ENCODE measurements around the gene APOF. TPM values are rescaled to one million over a fixed set of nuclear protein-coding genes. Genes with fewer than 3 reads are reported as not detected.
"Not testable (repeated sequence)": the region's sequence is repeated elsewhere in the genome, so short reads cannot be mapped to it uniquely, and the experiment has no call there.

APOF gene, protein sequence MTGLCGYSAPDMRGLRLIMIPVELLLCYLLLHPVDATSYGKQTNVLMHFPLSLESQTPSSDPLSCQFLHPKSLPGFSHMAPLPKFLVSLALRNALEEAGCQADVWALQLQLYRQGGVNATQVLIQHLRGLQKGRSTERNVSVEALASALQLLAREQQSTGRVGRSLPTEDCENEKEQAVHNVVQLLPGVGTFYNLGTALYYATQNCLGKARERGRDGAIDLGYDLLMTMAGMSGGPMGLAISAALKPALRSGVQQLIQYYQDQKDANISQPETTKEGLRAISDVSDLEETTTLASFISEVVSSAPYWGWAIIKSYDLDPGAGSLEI
- total RNA-seq = not detected

DNA sequence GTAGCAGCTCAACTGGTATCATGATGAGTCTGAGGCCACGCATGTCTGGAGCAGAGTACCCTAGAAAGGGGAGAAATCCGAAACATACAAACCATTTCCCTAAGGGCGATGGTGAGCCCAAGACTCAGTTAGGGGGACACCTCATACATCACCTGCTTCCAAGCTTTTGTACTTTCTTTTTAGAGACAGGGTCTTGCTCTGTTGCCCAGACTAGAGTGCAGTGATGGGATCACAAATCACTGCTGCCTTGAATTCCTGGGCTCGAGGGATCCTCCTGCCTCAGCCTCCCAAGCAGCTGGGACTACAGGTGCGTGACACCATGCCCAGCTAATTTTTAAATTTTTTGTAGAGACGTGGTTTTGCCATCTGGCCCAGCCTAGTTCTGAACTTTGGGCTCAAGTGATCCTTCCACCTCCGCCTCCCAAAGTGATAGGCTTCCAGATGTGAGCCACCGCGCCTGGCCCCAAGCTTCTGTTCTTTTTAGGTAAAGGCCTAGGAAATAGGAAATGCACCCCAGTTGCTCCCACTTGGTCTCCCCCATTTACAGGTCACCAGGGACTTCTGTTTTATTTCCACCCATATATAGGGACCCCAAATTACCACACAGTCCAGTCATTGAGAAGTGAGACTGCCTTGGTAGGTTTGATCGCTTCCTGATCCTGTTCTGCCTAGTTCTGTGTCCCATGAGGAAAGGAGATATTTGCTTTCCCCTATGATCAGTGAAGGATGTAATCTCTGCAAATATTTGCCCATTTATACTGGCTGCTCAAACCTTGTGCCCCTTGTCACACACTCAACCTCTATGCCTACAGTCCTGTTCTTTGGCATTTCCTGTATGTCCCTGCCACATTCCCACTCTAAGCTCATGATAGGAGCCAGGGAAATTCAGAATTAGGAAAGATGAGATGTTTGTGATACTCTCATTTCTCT is at the start of gene APOF:
APOF (minus strand) TSS at position 728 of the 930 bp plus-strand sequence; CDS start at position 616, 112 bp downstream.
- no peak for DNase-seq

DNA sequence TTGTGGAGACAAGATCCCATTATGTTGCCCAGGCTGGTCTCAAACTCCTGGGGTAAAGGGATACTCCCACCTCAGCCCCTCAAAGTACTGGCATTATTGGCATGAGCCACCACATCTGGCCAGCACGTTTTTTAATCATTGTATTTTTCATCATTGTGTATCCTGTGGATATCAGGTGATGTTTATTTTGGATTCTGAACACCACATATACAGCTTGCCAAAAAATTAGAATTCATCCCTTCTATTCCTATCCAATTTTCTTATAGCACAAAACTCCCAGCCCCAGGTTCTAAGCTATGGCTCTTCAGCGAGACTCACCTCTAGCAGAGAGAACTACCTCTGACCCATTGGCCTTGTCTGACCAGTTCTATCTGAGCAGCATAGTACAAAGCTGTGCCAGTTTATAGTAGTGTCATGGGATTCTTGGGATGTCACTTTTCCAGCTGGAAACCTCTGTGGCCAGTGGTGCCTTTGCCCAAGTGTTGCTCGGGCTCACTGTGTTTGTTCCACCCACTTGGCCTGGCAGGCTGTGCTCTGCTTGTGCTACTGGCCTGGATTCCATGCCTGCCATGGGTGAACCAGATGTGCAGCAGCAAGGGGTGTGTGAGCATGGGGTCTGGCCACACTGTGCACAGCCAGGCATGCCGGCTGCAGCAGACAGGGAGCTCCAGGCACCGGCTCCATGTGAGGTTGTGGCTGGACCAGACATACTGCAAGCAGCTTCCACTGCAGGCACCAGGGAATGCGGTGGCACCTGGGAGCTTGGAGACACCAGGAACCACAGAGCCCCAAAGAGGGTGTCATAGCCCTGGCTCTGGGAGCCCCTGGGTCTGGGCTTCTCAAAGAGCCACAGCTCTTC is 49.4 kb upstream of the APOF start:
- no peak for DNase-seq

DNA sequence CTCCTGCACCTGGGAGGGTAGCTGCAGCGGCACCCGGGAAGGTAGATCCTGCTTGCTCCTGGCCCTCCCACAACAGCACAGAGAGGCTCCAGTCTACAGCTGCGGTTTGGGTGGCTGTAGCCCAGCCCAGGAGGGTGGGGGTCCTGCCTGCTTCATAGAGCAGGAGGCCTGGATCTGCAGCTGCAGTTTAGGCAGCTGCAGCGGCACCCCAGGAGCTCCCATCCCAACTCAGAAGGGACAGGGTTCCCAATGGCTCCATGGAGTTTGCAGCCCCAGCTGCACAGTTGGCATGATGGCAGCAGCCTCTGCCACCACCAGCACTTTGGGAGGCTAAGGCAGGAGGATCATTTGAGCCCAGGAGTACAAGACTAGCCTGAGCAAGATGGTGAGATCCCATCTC is 48.1 kb upstream of the APOF start:
- DNase-seq = no peak

DNA sequence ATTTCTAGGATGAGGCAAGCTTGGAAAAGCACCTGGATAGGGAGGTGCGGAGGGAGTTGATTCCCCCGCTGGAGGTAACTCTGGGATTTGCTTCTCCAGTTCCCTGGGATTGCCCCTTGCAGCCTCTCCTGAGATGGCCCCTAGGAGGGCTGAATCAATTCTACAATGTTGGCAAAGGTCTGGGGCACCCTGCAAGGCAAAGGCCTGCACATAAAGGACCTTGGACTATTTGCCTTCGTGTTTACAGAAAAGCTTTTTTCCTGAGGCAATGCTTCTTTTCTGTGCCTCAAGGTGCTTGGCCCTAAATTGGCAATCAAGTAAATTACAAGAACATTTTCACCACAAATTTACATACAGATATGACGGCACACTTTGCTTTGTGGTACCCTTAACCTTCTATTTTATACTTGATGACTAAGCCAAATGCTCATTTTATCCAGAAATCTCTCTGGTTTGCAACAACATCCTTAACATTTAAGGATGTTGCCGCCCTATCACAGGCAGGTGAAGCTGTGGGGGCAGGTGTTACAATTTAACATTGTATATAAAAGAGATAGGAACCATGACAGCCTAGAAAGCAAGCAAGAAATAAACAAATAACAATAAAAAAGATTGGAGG is 46.3 kb upstream of the APOF start:
- no peak for DNase-seq

DNA sequence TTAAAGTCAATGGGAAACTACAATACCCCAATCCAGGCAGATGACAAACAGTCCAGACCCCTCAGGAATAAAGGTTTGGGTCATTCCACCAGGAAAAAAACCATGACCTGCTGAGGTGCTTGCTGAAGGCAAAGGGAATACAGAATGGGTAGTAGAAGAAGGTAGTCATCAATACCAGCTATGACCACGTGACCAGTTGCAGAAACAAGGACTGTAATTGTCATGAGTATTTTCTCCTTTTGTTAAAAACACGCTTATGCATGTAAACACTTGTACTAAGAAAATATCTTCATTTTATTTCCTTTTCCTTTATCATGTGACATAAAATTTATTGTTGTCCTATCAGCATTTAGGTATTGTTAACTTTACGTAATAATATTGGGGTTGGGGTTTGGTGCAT is 41.6 kb upstream of the APOF start:
- DNase-seq = not testable (repeated sequence)

DNA sequence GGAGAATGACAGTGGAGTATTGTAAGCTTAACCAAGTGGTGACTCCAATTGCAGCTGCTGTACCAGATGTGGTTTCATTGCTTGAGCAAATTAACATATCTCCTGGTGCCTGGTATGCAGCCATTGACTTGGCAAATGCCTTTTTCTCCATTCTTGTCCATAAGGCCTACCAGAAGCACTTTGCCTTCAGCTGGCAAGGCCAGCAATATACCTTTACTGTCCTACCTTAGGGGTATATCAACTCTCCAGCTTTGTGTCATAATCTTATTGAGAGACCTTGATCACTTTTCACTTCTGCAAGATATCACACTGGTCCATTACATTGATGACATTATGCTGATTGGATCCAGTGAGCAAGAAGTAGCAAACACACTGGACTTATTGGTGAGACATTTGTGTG is 39.0 kb upstream of the APOF start:
- not testable (repeated sequence) for DNase-seq

DNA sequence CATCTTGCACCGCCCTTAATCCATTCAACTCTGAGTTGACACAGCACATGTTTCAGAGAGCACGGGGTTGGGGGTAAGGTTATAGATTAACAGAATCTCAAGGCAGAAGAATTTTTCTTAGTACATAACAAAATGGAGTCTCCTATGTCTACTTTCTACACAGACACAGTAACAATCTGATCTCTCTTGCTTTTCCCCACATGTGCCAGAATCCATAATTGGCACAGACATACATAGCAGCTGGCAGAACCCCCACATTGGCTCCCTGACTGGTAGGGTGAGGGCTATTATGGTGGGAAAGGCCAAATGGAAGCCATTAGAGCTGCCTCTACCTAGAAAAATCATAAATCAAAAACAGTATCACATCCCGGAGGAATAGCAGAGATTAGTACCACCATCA is 38.5 kb upstream of the APOF start:
- not testable (repeated sequence) for DNase-seq

DNA sequence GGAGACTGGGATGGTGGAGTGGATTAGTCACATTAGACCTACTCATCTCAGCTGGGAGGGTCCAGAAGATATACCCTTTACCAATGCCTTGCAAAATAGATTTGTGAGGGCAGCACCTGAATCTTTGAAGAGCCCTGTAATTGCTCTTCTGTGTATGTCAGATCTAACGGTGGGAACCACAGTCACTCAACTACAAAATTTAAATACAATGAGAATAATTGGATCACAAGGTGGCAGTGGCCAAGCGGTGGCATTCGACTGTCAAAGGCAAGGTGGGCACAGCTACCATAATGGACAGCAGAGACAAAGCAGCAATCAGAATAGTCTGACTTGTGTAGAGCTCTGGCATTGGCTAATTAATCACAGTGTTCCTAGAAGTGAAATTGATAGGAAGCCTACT is 36.8 kb upstream of the APOF start:
- not testable (repeated sequence) for DNase-seq

DNA sequence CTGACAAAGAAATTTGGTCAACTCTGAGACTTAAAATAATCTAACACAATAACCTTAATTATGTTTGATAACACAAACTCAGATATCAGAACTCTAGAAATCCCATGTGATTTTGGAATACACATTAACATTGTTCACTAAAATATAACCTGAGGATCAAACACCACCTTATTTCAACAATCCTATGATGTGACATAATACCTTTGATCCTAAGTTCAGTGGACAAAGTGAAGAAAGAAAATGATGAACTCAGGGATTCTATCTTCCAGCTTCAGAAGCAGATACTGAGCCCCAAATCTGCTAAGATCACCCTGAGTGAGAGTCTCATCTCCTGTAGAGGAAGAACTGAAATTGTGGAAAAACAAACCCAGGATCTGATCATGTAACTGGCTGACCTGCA is 35.7 kb upstream of the APOF start:
- no peak for DNase-seq

DNA sequence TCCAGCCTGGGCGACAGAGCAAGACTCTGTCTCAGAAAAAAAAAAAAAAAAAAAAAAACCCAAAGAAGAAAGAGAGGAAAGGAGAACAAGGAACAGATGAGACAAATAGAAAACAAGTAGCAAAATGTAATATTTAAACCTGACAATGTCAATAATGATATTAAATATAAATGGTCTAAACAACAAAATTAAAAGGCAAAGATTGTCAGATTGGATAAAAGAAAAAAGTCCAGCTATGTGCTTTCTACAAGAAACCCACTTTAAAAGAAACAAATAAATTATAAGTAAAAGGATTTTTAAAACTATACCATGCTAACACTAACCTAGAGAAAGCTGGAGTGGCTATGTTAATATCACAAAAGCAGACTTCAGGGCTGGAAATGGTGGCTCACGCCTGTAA is 29.7 kb upstream of the APOF start:
- DNase-seq = no peak

DNA sequence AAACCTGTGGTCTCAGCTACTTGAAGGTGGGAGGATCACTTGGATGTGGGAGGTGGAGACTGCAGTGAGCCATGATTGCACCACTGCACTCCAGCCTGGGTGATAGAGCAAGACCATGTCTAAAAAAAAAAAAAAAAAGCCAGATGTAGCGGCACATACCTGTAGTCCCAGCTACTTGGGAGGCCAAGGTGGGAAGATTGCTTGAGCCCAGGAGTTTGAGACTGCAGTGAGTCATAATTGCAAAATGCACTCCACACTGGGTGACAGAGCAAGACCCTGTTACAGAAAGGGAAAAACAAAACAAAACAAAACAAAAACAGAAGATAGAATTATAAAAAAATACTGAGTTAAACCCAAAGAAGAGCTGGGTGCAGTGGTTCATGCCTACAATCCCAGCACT is 29.1 kb upstream of the APOF start:
- DNase-seq = no peak

DNA sequence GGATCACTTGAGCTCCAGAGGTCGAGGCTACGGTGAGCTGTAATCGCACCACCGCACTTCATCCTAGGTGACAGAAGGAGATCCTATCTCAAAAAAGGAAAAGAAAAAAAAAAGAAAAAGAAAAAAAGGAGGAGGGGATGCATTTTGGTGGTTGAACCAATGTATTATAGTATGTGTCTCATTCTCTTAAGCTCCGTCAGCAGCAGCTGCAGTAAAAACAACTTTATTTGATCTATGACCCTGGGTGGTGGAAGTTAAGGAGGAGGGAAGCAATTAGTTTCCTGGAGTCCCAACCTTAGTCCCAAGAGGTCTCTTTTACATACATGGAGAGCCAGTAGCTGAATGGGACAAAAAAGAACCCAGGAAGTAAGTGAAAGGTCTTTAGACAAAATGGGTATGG is 26.8 kb upstream of the APOF start:
- DNase-seq = no peak

DNA sequence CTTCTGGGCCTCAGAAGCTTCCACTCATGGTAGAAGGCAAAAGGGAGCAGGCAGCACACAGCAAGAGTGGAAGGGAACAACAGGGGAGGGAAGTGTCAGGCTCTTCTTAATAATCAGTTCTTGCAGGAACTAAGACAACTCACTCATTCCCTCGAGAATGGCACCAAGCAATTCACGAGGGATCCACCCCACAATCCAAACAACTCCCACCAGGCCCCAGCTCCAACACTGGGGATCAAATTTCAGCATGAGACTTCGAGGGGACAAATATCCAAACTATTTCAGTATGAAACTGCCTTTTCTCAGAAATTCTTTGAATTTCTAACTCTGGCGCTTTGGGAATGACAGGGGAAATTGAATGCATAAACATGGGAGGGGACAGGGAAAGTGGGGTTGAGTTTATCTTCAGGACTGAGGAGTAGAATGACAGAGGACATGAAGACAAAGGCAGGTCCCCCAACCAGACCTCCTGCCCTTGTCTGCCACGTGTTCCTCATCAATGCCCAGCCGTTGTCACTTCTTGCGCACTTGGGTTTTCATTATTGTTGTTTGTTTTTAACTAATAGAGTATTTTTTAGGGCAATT is 24.6 kb upstream of the APOF start:
- DNase-seq = no peak

DNA sequence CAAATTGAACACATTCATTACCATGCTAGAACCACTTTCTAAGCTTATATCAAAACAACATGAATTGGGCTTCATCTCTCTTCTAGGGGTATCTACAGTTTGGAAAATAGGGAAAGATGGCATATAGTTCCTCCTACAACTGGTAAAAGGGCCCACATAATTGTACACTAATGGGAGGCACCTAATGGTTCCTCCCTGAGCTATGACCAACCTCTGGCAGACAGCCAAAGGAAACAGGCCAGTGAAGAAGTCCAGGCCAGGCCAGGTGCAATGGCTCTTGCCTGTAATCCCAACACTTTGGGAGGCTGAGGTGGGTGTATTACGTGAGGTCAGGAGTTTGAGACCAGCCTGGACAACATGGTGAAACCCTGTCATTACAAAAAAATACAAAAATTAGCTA is 23.2 kb upstream of the APOF start:
- no peak for DNase-seq

DNA sequence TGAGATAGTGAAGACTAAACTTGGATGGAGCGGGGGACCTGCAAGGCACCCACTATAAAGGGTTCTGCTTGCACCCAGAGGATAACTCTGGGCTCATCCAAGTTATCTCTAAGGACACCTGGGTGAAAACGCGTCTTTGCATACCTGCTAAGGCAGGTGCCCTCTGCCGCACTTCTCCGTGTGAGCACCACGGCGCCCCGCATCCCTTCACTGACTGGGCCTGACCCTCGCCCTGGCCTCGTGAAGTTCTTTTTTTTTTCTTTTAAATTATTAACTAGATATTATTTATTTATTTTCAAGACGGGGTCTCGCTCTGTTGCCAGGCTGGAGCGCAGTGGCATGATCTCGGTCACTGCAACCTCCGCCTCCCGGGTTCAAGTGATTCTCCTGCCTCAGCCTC is 20.0 kb upstream of the APOF start:
- DNase-seq = no peak

DNA sequence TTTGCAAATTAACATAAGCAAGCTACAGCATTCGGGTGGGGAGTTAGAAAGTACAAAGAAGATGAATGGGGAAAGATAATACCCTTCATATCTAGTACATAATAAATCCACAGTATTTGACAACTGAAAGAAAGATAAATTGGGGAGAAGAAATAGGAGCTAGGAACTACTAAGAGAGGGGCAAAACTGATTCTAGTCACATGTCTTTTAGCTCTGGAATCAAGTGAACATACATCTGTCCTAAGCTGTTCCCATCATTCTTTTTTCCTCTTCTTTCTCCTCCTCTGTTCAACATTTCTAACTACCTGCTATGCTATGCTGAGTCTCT is 15.3 kb upstream of the APOF start:
- DNase-seq = no peak

DNA sequence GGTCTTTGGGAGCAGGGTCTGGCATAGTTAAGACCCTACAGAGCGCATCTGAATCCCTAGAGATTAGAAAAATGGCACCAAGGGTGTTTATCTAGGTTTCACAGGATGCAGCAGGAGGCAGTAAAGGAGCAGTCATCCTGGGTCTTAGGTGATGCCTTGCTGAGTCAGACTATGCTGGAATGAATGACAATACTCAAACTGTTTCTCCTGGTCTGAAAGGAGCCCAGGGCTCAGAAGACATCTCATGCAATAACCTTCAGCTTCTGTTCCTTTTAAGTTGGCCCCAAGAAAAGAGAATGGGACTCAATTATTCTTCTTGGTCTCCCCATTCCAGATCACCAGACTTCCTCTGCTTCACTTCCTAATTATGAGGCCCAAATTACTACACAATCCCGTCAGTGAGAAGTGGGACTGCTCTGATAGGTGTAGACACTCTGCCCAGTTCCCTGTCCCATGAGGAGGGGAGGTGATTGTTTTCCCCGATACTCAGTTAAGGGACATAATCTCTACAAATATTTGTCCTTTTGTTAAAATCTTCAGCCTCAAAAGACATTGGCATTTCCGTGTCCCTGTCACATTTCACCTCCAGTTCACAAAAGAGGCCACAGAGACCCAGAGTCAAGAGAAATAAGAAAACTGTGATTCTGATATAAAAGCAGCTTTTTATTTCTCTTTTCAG is 14.8 kb upstream of the APOF start:
- no peak for DNase-seq

DNA sequence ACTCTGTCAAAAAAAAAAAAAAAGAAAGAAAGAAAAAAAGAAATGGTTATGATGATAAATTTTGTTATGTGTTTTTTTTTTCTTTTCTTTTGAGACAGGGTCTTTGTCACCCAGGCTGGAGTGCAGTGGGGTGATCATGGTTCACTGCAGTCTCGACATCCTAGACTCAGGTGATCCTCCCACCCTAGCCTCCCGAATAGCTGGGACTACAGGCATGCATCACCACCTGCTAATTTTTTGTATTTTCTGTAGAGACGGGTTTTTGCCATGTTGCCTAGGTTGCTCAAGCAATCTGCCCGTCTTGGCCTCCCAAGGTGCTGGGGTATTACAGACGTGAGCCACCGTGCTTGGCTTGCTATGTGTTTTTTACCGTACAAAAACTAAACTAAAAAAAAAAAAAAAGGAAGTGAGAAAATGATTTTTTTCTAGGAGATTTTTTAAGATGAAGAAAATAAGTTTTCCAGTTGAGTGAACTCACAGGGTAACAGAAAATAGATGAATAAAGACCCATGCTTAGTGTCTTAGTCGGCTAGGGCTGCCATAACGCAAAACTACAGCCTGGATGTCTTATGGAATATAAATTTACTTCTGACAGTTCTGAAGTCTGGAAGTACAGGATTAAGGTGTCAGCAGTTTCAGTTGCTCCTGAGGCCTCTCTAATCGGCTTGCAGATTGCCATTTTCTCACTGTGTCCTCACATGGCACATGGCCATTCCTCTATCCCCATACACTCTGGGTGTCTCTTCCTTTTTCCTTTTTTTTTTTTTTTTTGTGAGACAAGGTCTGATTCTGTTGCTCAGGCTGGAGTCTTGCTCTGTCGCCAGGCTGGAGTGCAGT is 13.2 kb upstream of the APOF start:
- no peak for DNase-seq

DNA sequence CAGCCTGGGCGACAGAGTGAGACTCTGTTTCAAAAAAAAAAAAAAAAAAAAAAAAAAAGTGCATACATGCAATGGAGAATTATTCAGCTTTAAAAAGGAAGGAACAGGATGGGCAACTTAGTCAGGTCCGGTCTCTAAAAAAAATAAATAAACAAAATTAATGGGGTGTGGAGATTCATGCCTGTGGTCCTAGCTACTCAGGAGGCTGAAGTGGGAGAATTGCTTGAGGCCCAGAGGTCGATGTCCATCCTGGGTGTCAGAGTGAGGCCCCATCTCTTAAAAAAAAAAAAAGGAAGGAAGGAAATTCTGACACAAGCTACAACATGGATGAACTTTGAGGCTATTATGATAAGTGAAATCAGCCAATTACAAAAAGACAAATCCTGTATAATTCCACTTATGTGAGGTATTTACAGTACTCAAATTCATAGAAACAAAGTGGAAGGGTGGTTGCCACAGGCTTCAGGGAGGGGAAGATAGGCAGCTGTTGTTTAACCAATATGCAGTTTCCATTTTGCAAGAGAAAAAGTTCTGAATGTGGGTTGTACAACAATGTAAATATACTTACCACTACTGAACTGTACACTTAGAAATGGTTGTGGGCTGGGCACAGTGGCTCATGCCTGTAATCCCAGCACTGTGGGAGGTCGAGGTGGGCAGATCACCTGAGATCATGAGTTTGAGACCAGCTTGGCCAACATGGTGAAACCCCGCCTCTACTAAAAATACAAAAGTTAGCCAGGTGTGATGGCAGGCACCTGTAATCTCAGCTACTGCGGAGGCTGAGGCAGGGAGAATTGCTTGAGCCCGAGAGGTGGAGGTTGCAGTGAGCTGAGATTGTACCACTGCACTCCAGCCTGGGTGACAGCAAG is 12.3 kb upstream of the APOF start:
- no peak for DNase-seq

DNA sequence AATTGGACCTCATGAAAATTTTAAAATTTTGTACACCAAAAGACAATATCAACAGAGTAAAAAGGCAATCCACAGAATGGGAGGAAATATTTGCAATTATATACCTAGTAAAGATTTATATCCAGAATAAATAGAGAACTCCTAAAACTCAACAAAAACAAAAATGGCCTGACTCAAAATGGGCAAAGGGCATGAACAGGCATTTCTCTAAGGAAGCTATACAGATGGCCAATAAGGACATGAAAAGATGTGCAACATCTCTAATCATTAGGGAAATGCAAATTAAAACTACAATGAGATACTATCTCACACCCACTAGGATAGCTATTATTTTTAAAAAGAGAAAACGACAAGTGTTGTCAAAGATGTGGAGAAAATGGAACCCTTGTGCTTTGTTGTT is 10.9 kb upstream of the APOF start:
- no peak for DNase-seq
